Stimulated activated naive CD4-positive, alpha-beta T cell treated with Interleukin-2 at 50 U/mL for 16 hours (primary cell): ENCODE data around the gene IGF2R.
"Not testable (repeated sequence)": the region's sequence is repeated elsewhere in the genome, so short reads cannot be mapped to it uniquely, and the experiment has no call there.

Experiments
- DNase-seq: peaks from one replicate; lab custom pipeline; 2025; lab: John Stamatoyannopoulos, UW

The IGF2R gene

GRCh38 chr6:160076009-160076408 is 107.1 kb downstream of the IGF2R start:
- no peak for DNase-seq

- no peak for DNase-seq
Measured at GRCh38 chr6:160077024-160077423, 108.1 kb downstream of the IGF2R start.

GRCh38 chr6:160077526-160077925 is 108.6 kb downstream of the IGF2R start:
- no peak for DNase-seq

- DNase-seq = no peak
Measured at GRCh38 chr6:160078883-160079685, 110.2 kb downstream of the IGF2R start.

- no peak for DNase-seq
Measured at GRCh38 chr6:160079686-160080043, 110.8 kb downstream of the IGF2R start.

GRCh38 chr6:160080097-160080496 is 111.2 kb downstream of the IGF2R start:
- no peak for DNase-seq

- no peak for DNase-seq
Measured at GRCh38 chr6:160081398-160081797, 112.5 kb downstream of the IGF2R start.

- DNase-seq = no peak
Measured at GRCh38 chr6:160082627-160083026, 113.7 kb downstream of the IGF2R start.

- no peak for DNase-seq
Measured at GRCh38 chr6:160084198-160084776, 115.4 kb downstream of the IGF2R start.

- DNase-seq = no peak
Measured at GRCh38 chr6:160085226-160085625, 116.3 kb downstream of the IGF2R start.

- DNase-seq = no peak
Measured at GRCh38 chr6:160085713-160086505, 117.0 kb downstream of the IGF2R start.

GRCh38 chr6:160086754-160087153 is 117.9 kb downstream of the IGF2R start:
- DNase-seq = no peak

GRCh38 chr6:160088069-160088783 is 119.3 kb downstream of the IGF2R start:
- no peak for DNase-seq

GRCh38 chr6:160088784-160089533 is 120.1 kb downstream of the IGF2R start:
- DNase-seq = no peak

GRCh38 chr6:160089534-160089897 is 120.6 kb downstream of the IGF2R start:
- no peak for DNase-seq

GRCh38 chr6:160090442-160091239 is 121.8 kb downstream of the IGF2R start:
- DNase-seq = not testable (repeated sequence)

- DNase-seq = not testable (repeated sequence)
Measured at GRCh38 chr6:160092176-160092575, 123.3 kb downstream of the IGF2R start.

- no peak for DNase-seq
Measured at GRCh38 chr6:160092602-160093001, 123.7 kb downstream of the IGF2R start.

GRCh38 chr6:160093061-160093460 is 124.2 kb downstream of the IGF2R start:
- no peak for DNase-seq

GRCh38 chr6:160093946-160094345 is 125.1 kb downstream of the IGF2R start:
- no peak for DNase-seq
